A673 (cell line): ENCODE results near the gene ITGA6. TPM values are rescaled to one million over a fixed set of nuclear protein-coding genes. Genes with fewer than 3 reads are reported as not detected.

Source experiments
- BruUV-seq: library from RNA; stranded (reverse); fragments of 400-500 nt; replicated peaks from 2 replicates; lab custom pipeline; 2021; lab: Mats Ljungman, UMichigan
- CTCF ChIA-PET: fragments of 300-600 bp; sonication (Branson Sonifier 250); formaldehyde crosslinking; loops from one replicate; lab custom pipeline; 2022; ENCODE audit warnings: antibody characterized with exemption; lab: Charles Lee
- POLR2A ChIA-PET: fragments of 300-600 bp; sonication (Branson Sonifier 250); formaldehyde crosslinking; loops from one replicate; lab custom pipeline; 2022; ENCODE audit warnings: antibody characterized with exemption; ENCODE audit not compliant: low non-redundant PET; lab: Charles Lee
- DNase-seq: peaks from one replicate; pipeline ENCODE4 v3.0.0-alpha.2; 2015; ENCODE audit warnings: low spot score
- H3K27ac ChIP-seq: fragments of 200-600 bp; sonication (generic); 2 replicates; pipeline ENCODE4 v1.5.1; 2016; ENCODE audit warnings: mixed run types, low read depth, mild to moderate bottlenecking, mixed read lengths, antibody characterized with exemption, low read length; ENCODE audit not compliant: poor library complexity, severe bottlenecking
- H3K27me3 ChIP-seq: fragments of 200-600 bp; sonication (generic); replicated peaks from 2 replicates; pipeline ENCODE4 v1.6.1; 2017; ENCODE audit warnings: mixed run types, low read depth, mild to moderate bottlenecking, mixed read lengths, antibody characterized with exemption, low read length; ENCODE audit not compliant: insufficient read depth, poor library complexity
- H3K36me3 ChIP-seq: fragments of 200-600 bp; sonication (generic); 2 replicates; pipeline ENCODE4 v1.6.1; 2016; ENCODE audit warnings: mixed run types, mild to moderate bottlenecking, mixed read lengths, antibody characterized with exemption, low read length; ENCODE audit not compliant: insufficient read depth, poor library complexity, severe bottlenecking
- H3K4me1 ChIP-seq: fragments of 200-600 bp; sonication (generic); 2 replicates; pipeline ENCODE4 v1.6.1; 2017; ENCODE audit warnings: mixed run types, mild to moderate bottlenecking, mixed read lengths, antibody characterized with exemption, low read length; ENCODE audit not compliant: insufficient read depth, poor library complexity, severe bottlenecking
- H3K4me3 ChIP-seq: fragments of 200-600 bp; sonication (generic); 2 replicates; pipeline ENCODE4 v1.5.1; 2016; ENCODE audit warnings: low read depth, mixed run types, mild to moderate bottlenecking, mixed read lengths, low read length; ENCODE audit not compliant: poor library complexity, severe bottlenecking
- H3K9me3 ChIP-seq: fragments of 200-600 bp; sonication (generic); 2 replicates; pipeline ENCODE4 v1.6.1; 2016; ENCODE audit warnings: mixed run types, low read depth, mild to moderate bottlenecking, mixed read lengths, antibody characterized with exemption, low read length; ENCODE audit not compliant: poor library complexity, severe bottlenecking
- EZH2 ChIP-seq: fragments of 200-600 bp; sonication (generic); IDR thresholded peaks from 2 replicates; pipeline ENCODE4 v1.6.1; 2017; ENCODE audit warnings: borderline replicate concordance, low read depth, mild to moderate bottlenecking, mixed read lengths, antibody characterized with exemption, low read length; ENCODE audit not compliant: poor library complexity, severe bottlenecking
- intact Hi-C: fragments of 100-400 bp; cut with micrococcal nuclease; formaldehyde crosslinking; loops from one replicate; pipeline ENCODE4 v1.10.0; 2022; ENCODE audit not compliant: unreplicated experiment
- total RNA-seq: library from RNA; stranded (reverse); gene quantifications from 2 replicates; pipeline ENCODE4 v1.2.3, GENCODE V29; 2021
- TF ChIP-seq, protein P1 (sequence below): fragments of 300-800, 200-600 bp; sonication (generic); conservative IDR thresholded peaks from 2 replicates; pipeline ENCODE4 v1.5.1; 2017; ENCODE audit warnings: low read depth, mild to moderate bottlenecking, antibody characterized with exemption, low read length, moderate library complexity, mixed read lengths

Gene ITGA6
- total RNA-seq, 1 experiment from 2014 or later: 7.7 TPM

DNA sequence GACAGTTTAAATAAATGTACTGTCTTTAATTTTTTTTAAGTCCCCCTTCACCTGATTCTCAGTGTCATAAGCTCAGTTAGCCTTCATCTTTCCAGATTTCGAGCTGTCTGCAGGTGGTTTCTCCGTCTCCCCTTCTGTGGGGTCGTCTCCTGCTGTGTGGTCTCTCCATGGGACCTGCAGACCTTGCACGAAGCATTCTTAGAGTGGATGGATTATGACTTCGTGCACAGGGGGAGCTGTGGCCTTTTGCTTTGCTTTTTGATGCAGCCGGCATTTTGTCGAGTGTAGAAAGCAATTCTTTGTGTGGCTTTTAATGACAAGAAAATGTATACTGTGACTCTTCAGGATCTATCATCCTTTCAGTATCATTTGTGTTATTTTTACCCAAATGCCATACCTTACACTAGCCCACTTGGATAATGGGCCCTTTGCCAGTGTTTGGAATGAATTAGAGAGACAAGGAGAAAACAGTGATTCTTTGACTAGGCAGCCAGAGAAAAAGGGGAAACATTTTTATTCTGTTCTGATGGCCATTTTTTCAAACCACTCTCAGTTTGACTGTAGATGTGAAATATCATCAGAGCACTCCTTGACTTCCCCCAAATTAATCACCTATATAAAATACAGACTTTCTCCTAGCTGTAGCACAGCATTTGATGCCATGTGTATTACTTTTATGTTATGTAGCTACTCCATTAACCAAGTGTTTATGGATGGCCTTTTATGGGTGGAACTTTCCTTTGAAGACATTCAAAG, 54.3 kb downstream of the ITGA6 start:
- intact Hi-C loops: no loop called here
- TF ChIP-seq EZH2: no peak
- TF ChIP-seq, protein P1, sequence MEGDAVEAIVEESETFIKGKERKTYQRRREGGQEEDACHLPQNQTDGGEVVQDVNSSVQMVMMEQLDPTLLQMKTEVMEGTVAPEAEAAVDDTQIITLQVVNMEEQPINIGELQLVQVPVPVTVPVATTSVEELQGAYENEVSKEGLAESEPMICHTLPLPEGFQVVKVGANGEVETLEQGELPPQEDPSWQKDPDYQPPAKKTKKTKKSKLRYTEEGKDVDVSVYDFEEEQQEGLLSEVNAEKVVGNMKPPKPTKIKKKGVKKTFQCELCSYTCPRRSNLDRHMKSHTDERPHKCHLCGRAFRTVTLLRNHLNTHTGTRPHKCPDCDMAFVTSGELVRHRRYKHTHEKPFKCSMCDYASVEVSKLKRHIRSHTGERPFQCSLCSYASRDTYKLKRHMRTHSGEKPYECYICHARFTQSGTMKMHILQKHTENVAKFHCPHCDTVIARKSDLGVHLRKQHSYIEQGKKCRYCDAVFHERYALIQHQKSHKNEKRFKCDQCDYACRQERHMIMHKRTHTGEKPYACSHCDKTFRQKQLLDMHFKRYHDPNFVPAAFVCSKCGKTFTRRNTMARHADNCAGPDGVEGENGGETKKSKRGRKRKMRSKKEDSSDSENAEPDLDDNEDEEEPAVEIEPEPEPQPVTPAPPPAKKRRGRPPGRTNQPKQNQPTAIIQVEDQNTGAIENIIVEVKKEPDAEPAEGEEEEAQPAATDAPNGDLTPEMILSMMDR: no peak
- H3K27ac ChIP-seq: no peak overlapping the region
- POLR2A ChIA-PET: no interaction called here
- H3K9me3 ChIP-seq: no peaks in the 10 kb centered on the region
- CTCF ChIA-PET: interaction anchor here (1.0 kb wide), 1 partner anchor 309 kb away, joined by 4 read pairs; no protein-coding TSS in a partner anchor
- no peak overlapping the region for H3K4me3 ChIP-seq
- no TSS peak for BruUV-seq
- H3K4me1 ChIP-seq: no peaks in the 10 kb centered on the region
- H3K27me3 ChIP-seq: no peaks in the 10 kb centered on the region
- no peaks in the 10 kb centered on the region for H3K36me3 ChIP-seq
- DNase-seq: no peak

DNA sequence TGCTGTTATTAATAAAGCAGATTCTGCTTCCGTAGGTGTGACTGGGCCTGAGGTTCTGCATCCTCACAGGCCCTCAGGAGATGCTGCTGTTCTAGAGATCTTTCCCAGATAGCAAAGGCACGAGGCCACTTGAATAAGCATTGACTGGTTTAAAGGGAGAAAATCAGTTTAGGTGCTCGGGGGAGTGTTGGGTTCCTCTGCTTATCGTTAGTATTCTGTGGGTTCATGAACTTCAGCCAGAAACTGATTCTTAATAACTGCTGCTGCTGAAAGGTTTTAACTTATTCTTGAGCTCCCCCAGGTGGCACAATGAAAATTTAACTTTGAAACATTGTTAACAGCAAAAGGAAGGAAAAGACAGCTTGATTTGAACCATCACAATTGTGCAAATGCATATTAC, 56.9 kb downstream of the ITGA6 start:
- DNase-seq: peak; percentile 37
- no peak overlapping the region for H3K4me3 ChIP-seq
- no peaks in the 10 kb centered on the region for H3K27me3 ChIP-seq
- H3K4me1 ChIP-seq: no peaks in the 10 kb centered on the region
- CTCF ChIA-PET: interaction anchor here (0.5 to 0.9 kb wide), 2 partner anchors 311 to 357 kb away, joined by 3 to 4 read pairs; no protein-coding TSS in a partner anchor
- POLR2A ChIA-PET: no interaction called here
- no peaks in the 10 kb centered on the region for H3K9me3 ChIP-seq
- H3K36me3 ChIP-seq: no peaks in the 10 kb centered on the region
- BruUV-seq: no TSS peak
- TF ChIP-seq, protein P1: peak; percentile 49
- no peak for TF ChIP-seq EZH2
- H3K27ac ChIP-seq: no peak overlapping the region
- intact Hi-C loops: no loop called here

DNA sequence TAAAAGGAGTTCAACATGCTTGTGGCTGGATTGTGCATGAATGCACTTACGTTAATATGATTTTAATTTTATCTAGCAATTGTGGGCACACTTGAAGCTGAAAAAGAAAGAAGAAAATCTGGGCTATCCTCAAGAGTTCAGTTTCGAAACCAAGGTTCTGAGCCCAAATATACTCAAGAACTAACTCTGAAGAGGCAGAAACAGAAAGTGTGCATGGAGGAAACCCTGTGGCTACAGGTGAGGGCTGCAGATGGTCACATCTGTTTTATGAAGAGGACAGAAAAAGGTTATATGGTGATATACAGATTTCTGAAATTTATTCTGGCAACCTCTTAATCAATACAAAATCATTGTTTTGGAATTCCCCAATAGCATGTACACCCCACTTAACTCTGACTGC, 57.3 kb downstream of the ITGA6 start:
- intact Hi-C loops: loop anchor here (5.0 kb wide), 1 partner anchor 228 kb away; no protein-coding TSS in a partner anchor
- BruUV-seq: no TSS peak
- POLR2A ChIA-PET: no interaction called here

More for the DNA sequence above, 57.3 kb downstream of the ITGA6 start:
- Histone ChIP-seq H3K27ac (no peak overlapping the region), H3K4me3 (no peak overlapping the region), H3K27me3 (no peaks in the 10 kb centered on the region), H3K36me3 (no peaks in the 10 kb centered on the region), H3K4me1 (no peaks in the 10 kb centered on the region), H3K9me3 (no peaks in the 10 kb centered on the region)
- CTCF ChIA-PET: interaction anchor here (0.6 to 0.9 kb wide), 2 partner anchors 357 to 468 kb away, joined by 3 to 4 read pairs; no protein-coding TSS in a partner anchor
- TF ChIP-seq, protein P1: no peak; the same call in 1 of the 2 replicates
- no peak for DNase-seq
